Kidney capillary endothelial cell (primary cell): ENCODE results near the gene SLC23A2.
"Not testable (repeated sequence)": the region's sequence is repeated elsewhere in the genome, so short reads cannot be mapped to it uniquely, and the experiment has no call there.

Source experiments
- DNase-seq: peaks from one replicate; pipeline ENCODE4 v3.0.0-alpha.2; 2018; ENCODE audit warnings: low spot score

Gene SLC23A2

DNA sequence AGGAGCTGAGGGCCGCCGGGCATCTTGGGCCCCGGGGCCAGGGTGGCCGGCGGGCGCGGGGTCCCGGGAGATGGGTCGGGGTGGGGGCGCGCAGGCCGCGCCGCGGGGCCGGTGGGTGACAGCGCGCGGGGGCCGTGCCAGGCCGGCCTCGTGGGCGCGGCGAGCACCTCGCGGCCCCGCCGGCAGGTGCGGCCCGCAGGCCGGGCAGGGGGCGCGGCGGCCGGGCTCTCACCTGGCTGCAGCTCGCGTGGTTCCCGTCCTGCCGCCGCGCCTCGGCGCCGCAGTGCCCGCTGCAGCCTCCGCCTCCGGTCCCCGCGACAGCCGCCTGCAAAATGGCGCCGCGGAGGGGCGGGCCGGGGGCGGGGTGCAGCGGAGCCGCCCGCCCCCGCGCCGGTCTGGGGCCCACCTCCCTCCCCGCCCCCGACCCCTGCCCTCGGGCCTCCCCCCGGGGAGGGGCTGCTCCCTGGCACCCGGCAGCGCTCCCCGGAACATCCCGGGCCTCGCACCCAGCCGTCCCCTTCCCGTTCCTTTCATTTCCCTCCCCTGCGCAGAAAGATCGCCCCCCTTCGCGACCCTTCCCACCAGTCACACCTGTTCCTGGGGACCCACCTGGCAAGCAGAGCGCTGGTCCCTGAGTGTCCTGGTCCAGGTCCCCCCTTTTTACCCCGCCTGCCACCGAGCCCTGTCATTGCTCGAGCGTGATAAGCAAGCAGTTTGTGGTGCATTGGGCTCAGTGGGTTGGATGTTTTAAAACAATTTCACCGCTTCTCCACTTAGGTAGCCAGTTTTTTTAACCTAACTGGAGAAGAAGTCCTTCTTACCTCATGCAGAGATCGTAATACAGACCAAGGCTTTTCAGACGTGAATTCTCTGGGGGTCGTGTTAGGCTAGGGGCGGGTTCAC is at the start of gene SLC23A2:
Gene SLC23A2 (minus strand): TSS at position 337 of the 903 bp plus-strand sequence. CDS start 68,948 bp downstream, outside the sequence.
- DNase-seq = no peak

DNA sequence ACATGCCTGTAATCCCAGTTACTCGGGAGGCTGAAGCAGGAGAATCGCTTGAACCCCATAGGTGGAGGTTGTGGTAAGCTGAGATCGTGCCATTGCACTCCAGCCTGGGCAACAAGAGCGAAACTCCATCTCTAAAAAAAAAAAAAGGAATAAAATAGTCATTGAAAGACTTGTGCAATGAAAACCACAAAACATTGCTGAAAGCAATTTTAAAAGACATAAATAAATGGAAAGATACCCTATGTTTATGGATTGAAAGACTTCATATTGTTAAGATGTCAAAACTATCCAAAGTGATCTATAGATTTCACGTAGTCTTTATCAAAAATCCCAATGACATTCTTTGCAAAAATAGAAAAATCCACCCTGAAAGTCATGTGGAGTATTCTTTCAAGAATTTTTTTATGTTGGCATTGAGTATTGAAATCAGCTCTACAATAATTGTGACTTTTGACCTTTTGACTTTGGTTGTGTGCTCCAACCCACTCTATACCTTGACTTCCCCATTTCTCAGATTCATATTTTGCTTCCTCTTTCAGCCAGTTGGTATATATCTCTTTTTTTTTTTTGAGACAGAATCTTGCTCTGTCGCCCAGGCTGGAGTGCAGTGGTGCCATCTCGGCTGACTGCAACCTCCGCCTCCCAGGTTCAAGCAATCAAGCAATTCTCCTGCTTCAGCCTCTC is 45.5 kb upstream of the SLC23A2 start:
- no peak for DNase-seq

- DNase-seq = no peak
These were observed 44.6 kb upstream of the SLC23A2 start for GRCh38 chr20:5045906-5046305.

GRCh38 chr20:5044075-5044620 is 42.8 kb upstream of the SLC23A2 start:
- DNase-seq = no peak

DNA sequence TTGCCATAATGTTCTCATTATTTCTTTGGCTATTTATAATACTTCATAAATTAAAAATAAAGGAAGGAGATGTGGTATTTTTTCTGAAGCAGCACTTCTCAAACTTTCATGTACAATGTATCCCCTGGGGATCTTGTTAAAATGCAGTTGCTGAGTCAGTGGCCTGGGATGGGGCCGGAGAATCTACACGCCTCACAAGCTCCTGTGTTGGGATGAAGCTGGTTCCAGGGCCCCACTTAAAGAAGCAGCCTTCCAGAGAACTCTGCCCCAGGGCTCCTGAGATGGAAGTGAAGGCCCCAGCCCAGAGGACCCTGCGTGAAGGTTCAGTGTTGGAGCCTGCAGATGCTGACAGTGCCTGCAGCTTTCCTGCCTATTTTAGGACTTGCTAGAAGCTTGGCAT is 40.1 kb upstream of the SLC23A2 start:
- DNase-seq = no peak

GRCh38 chr20:5040345-5040744 is 39.0 kb upstream of the SLC23A2 start:
- no peak for DNase-seq

DNA sequence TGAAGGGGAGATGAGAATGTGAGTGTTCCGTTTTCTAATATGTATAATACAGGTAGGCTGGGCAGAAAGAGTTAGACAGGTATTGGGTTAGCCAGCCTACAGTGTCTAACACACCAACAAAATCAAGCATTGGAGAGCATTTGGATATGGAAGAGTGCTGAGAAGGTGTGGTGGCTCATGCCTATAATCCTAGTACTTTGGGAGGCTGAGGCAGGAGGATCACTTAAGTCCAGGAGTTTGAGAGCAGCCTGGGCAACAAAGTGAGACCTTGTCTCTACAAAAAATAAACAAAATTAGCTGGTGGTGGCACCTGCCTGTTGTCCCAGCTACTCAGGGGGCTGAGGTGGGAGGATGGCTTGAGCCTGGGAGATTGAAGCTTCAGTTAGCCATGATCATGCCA is 38.6 kb upstream of the SLC23A2 start:
- no peak for DNase-seq

- DNase-seq = no peak
These were observed 37.9 kb upstream of the SLC23A2 start for GRCh38 chr20:5039255-5039657.

DNA sequence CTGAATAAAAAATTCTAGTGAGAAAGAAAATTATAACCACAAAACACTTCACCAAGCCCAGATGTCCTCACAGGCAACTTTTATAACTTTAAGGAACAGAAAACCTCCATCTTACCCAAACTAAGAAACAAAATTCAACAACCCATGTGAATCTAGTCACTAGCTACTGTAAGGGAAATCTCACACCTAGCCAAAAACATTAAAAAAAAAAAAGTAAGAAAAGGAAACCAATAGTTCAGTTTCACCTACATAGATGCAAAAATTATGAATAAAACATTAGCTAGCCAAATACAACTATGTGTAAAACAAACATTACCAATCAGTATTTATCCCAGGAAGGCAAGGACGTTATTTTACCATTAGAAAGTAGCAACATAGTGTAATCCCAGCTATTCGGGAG is 35.5 kb upstream of the SLC23A2 start:
- no peak for DNase-seq

DNA sequence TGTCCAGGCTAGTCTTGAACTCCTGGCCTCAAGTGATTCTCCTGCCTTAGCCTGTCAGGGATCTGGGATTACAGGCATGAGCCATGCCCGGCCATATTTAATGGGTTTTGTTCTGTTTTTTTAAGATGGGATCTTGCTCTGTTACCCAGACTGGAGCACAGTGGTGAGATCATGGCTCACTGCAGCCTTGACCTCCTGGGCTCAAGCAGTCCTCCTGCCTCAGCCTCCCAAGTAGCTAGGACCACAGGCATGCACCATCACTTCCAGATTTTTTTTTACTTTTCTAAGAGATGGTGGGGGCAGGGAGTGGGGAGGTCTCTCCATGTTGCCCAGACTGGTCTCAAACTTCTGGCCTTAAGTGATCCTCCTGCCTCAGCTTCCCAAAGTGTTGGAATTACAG is 34.2 kb upstream of the SLC23A2 start:
- not testable (repeated sequence) for DNase-seq

DNA sequence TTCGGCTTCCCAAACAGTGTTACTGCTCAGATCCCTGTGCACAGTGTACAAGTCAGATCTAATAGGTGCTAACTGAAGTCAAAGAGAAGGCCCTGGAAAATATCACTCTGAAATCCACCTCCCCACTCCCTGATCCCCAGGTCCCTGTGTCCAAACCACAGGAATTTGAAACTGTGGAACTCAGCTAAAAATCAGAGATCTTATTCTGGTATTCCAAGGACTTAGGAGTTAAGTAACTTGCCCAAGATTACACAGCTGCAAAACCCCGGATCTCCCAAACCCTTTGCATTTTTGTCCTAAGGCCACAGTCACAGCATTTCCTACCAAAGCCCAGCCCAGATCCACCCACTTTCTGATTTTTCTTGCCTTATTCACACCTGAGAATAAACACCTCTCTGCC is 32.3 kb upstream of the SLC23A2 start:
- DNase-seq = no peak

GRCh38 chr20:5031701-5032100 is 30.4 kb upstream of the SLC23A2 start:
- not testable (repeated sequence) for DNase-seq

DNA sequence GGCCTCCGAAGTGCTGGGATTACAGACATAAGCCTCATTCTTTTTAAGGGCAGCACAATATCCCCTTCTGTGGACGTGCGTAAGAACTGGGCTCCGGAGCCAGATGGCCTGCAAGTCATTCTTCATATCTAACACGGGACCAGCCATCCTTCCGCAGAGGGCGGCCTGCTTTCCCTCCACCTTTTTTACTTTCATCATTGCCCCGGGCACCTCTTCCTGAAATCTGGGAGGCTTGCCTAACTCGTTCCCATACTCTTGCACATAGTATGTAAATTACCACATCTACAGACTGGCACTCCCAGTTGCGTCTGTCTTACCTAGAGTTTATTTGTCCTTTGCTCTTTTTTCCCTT is 29.9 kb upstream of the SLC23A2 start:
- DNase-seq = no peak

- no peak for DNase-seq
These were observed 29.3 kb upstream of the SLC23A2 start for GRCh38 chr20:5030348-5031205.

DNA sequence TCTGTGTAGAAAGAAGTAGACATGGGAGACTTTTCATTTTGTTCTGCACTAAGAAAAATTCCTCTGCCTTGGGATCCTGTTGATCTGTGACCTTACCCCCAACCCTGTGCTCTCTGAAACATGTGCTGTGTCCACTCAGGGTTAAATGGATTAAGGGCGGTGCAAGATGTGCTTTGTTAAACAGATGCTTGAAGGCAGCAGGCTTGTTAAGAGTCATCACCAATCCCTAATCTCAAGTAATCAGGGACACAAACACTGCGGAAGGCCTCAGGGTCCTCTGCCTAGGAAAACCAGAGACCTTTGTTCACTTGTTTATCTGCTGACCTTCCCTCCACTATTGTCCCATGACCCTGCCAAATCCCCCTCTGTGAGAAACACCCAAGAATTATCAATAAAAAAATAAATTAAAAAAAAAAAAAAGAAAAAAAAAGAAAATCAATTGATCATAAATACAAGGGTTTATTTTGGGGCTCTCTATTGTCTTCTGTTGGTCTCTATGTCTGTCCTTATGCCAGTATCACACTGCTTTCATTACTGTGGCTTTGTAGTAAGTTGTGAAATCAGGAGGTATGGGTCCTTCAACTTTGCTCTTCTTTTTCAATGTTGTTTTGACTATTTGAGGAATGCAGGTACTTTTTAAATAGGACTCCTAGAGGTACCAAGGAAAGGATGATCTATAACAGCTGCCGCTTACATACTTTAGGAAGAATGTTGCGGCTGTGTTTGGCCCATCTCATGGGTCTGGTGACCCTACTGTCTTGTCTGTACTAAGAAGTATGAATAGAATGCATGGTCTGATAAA is 27.1 kb upstream of the SLC23A2 start:
- DNase-seq = not testable (repeated sequence)

- DNase-seq = no peak
These were observed 23.7 kb upstream of the SLC23A2 start for GRCh38 chr20:5024982-5025381.

- DNase-seq = no peak
These were observed 22.8 kb upstream of the SLC23A2 start for GRCh38 chr20:5024103-5024502.

GRCh38 chr20:5023171-5023570 is 21.9 kb upstream of the SLC23A2 start:
- not testable (repeated sequence) for DNase-seq

DNA sequence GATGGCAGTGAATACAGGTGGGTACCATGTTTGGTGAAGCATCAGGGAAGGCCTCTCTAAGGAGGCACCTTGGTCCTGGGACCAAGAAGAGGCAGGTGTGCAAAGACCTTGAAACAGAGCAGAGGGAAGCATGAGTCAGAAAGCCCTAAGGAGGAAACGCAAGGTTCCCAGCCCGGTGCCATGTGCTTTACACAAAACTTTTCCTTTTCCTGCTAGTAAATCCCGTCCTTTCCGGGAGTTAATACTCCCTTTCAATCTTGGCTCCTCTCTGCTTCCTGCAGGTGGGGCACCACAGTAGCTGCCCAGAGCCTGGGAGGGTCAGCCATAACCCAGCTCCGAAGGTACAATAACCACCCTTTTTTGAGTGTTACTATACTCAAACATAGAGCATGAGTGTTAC is 19.4 kb upstream of the SLC23A2 start:
- no peak for DNase-seq

DNA sequence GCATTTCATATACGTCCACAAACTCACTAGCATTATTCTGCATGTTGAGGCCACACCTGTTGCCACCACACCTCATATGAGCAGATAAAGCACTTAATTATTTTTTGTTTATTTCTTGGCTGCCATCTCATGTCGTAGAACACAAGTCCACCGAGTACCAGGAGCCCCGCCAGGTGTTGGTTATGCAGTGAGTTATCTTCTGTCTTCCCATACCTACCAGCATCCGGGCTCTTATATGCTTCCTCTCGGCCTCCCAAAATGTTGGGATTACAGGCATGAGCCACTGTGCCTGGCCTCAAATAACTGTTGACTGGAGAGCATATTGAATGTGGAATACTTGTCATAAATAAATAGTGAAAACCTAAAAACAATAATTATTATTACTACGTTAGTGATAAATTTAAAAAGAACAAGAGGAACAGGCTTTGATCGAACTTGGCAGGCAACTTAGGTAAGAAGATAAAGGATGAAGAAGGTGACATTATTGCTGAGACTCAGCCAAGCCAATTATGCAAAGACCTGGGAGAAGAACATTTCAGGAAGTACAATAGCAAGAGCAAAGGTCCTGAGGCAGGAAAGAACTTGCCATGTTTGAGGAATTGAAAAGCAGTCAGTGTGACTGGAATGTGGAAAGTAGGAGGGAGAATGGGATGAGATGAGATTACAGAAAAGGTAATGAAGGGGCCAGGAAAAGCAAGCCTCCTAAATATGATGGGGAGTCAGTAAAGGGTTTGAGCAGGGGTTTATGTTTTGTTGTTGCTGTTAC is 12.6 kb upstream of the SLC23A2 start:
- no peak for DNase-seq

- no peak for DNase-seq
These were observed 7.4 kb upstream of the SLC23A2 start for GRCh38 chr20:5008759-5009158.
